ENCODE data around the gene CDC42. TPM values are rescaled to one million over a fixed set of nuclear protein-coding genes. Genes with fewer than 3 reads are reported as not detected.

Gene CDC42
- total RNA-seq, 2 experiments from 2014 or later: 254 to 340 TPM

DNA sequence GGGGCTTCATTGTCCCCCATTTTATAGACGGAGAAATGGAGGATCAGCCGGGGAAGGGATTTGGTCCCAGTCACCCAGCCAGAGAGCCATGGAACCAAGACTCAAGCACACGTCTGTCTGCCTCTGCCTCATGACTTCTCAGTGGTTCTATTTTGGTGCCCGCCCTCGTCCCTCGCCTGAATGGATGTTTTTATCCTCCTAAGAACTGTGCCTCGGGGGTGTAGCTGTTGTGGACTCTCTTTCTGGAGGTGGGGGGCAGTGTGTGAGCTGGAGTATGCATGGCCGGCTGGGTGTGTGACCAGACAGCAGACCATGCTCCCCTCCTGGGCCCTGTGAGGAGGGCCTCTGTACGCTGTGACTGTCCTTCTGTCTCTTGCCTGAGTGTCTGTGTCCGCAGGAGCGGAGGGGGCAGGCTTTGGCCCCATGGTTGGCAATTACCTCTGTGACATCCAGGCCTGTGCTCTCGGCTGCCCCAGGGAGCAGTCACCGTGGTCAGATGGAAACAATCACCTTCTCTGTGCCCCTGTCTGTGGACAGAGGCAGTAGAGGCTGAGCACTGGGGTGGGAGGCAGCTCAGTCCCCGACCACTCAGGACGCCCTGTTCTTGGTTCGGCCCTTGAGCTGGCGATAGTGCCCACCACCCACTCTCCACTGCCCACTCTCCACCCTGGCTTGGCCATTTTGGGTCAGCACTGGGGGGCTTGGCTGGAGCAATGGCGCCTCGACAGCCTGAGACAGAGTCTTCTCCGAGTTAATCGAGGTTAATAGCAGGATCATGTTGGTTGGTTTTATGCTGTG is 70.0 kb downstream of the CDC42 start:
- peaks cover 2% of the 10 kb centered on the region for H3K4me1 Mint-ChIP-seq
- ATAC-seq (no peak), DNase-seq (no peak)
- H3K27ac Mint-ChIP-seq: no peak overlapping the region
- no peaks in the 10 kb centered on the region for H3K9me3 Mint-ChIP-seq (ENCODE audit: low read depth)
- no peaks in the 10 kb centered on the region for H3K27me3 Mint-ChIP-seq
- CTCF ChIA-PET: interaction anchor here (0.5 kb wide), 1 partner anchor 62 kb away, joined by 3 read pairs; no protein-coding TSS in a partner anchor
- H3K36me3 Mint-ChIP-seq: peaks cover 5% of the 10 kb centered on the region
- no peak overlapping the region for H3K4me3 Mint-ChIP-seq

DNA sequence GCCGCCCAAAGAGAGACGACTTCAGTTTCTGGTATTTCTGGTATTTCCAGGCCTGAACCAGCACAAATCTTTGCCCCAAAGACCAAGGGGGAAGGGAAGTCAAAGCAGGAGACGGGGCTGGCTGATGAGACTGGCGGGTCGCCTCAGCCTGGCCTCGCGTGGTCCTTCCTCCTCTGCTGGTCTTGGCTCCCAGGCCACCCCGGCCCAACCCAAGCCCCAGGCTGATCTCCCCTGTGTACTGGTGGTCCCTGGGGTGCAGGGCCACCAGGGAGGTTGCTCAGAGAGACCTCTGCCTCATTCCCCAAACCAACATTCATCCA is 70.5 kb downstream of the CDC42 start:
- CTCF ChIA-PET: interaction anchor here (0.8 kb wide), 1 partner anchor 9 kb away, joined by 4 read pairs; no protein-coding TSS in a partner anchor
- no peak overlapping the region for H3K4me3 Mint-ChIP-seq
- H3K27ac Mint-ChIP-seq: no peak overlapping the region
- no peak for ATAC-seq
- H3K9me3 Mint-ChIP-seq (ENCODE audit: low read depth): no peaks in the 10 kb centered on the region
- no peak for DNase-seq
- H3K27me3 Mint-ChIP-seq: no peaks in the 10 kb centered on the region
- peaks cover 2% of the 10 kb centered on the region for H3K4me1 Mint-ChIP-seq
- peaks cover 5% of the 10 kb centered on the region for H3K36me3 Mint-ChIP-seq

DNA sequence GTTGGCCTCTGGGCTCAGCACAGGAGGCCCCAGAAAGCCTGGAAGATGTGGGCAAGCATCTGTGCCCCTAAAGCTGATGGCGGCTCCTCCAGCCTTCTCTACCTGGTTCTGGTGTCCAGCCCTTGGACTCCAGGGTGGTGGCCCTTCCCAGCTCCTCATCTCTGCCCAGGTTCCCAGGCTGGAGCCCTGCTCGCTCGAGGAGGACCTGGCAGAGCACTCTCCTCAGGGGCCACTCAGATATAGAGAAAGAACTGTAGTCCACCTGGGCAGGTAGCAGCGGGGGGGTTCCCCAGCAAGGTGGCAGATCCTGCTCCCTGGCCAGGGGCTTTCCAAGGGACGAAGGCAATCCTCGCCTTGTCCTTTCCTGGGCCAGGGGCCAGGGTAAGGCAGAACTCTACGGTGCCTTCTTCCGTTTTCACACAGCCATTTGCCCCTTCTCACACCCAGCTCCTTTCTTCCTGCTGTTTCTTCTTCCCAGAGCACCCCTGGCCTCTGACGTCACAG is 71.4 kb downstream of the CDC42 start:
- no peaks in the 10 kb centered on the region for H3K4me1 Mint-ChIP-seq
- H3K27me3 Mint-ChIP-seq: no peaks in the 10 kb centered on the region
- H3K36me3 Mint-ChIP-seq: peaks cover 3% of the 10 kb centered on the region
- ATAC-seq (no peak), DNase-seq (no peak)
- no peak overlapping the region for H3K4me3 Mint-ChIP-seq
- CTCF ChIA-PET: interaction anchor here (0.8 kb wide), 1 partner anchor 8 kb away, joined by 4 read pairs; no protein-coding TSS in a partner anchor
- H3K9me3 Mint-ChIP-seq (ENCODE audit: low read depth): no peaks in the 10 kb centered on the region
- no peak overlapping the region for H3K27ac Mint-ChIP-seq

DNA sequence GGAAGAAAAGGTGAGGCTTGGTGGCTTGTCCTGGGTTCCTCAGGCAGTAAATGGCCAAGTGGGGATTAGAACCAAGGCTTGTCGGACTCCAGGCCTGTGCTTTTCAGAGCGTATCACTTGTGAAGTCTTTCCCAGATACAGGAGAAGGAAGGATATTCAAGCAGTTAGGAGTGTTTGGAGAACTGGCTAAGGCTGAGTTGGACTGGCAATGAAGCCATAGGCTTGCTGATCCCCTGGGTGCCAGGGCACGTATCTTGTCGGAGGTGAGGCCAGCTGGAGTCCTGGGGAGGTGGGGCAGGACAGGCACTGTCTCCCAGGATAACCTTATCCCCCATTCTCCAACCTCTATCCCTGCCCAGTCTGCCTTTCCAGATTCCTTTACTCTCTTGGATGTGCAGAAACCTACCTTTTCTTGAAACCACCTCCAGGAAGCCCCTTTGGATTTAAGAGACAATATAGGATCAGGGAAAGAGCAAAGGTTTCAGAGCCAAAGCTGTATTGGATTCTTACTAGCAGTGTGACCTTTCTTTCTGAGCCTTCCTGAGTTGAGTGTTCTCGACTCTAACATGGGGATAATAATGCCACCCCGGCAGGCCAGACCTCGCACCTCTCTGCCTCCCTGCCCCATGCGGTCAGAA is 72.2 kb downstream of the CDC42 start:
- DNase-seq: no peak
- CTCF ChIA-PET: no interaction called here
- H3K4me3 Mint-ChIP-seq: no peak overlapping the region
- H3K27me3 Mint-ChIP-seq: no peaks in the 10 kb centered on the region
- H3K36me3 Mint-ChIP-seq: no peaks in the 10 kb centered on the region
- no peaks in the 10 kb centered on the region for H3K4me1 Mint-ChIP-seq
- no peak for ATAC-seq
- H3K9me3 Mint-ChIP-seq (ENCODE audit: low read depth): no peaks in the 10 kb centered on the region
- H3K27ac Mint-ChIP-seq: no peak overlapping the region

DNA sequence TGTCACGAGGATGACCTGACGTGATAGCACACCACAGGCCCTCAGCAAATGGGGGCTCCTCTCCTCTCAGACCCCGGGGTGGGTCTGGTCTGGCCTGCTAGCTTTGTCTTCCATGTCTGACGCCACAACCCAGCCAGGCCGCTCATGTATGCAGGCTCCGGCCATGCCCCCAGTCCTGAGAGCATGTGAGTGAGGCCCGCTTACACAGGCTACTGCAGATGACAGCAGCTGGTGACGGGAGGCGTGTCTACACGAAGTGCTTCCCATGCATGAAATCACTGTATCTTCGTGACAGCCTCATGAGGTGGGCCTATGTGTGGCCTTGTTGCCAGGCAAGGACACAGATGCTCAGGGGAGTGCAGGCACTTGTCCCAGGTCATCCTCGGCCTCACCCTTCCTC is 74.0 kb downstream of the CDC42 start:
- ATAC-seq (no peak), DNase-seq (no peak)
- Mint-ChIP-seq H3K9me3 (ENCODE audit: low read depth) (no peaks in the 10 kb centered on the region), H3K27me3 (no peaks in the 10 kb centered on the region), H3K36me3 (no peaks in the 10 kb centered on the region), H3K4me1 (no peaks in the 10 kb centered on the region), H3K4me3 (no peak overlapping the region), H3K27ac (no peak overlapping the region)
- CTCF ChIA-PET: no interaction called here

DNA sequence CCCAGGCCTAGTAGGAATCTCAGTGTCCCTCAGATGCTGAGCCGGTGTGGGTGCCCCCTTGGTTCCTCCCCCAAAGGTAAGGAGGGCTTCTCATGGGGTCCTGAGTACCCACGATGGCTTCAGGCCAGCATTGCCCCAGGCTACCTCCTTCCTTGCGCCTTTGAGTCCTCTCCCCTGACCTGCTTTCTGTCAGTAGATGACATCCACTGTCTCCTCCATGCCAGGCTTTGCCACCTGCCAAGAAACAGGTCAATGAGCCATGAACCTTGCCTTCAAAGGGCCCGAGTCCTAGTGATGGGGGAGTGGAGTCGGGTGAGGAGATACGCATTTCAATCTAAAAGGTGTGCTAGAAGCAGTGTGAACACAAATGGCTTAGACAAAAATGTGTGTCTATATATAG is 74.7 kb downstream of the CDC42 start:
- CTCF ChIA-PET: no interaction called here
- DNase-seq (no peak), ATAC-seq (no peak)
- Mint-ChIP-seq H3K9me3 (ENCODE audit: low read depth) (no peaks in the 10 kb centered on the region), H3K4me1 (no peaks in the 10 kb centered on the region), H3K4me3 (no peak overlapping the region), H3K27ac (no peak overlapping the region), H3K27me3 (no peaks in the 10 kb centered on the region), H3K36me3 (no peaks in the 10 kb centered on the region)

DNA sequence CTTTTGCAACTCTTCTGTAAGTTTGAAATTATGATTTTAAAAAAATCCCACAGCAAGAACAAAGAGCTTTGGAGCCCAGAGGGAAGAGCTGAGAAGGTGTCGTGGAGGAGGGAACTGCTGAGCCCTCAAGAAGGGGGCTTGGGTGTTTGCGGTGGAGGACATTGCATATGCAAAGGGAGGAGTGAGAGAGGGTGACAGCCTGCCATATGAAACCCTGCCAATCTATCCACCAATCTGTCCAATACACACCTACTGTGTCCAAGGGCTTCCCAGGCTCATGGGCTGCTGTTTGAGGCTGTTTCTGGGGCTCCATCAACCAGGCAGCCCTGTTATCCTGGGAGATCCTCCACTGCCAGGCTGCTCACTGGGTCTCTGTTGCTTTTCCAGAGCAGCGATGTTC is 75.2 kb downstream of the CDC42 start:
- Mint-ChIP-seq H3K9me3 (ENCODE audit: low read depth) (no peaks in the 10 kb centered on the region), H3K27me3 (no peaks in the 10 kb centered on the region), H3K27ac (no peak overlapping the region), H3K4me1 (no peaks in the 10 kb centered on the region), H3K36me3 (no peaks in the 10 kb centered on the region), H3K4me3 (no peak overlapping the region)
- CTCF ChIA-PET: no interaction called here
- DNase-seq (no peak), ATAC-seq (no peak)

DNA sequence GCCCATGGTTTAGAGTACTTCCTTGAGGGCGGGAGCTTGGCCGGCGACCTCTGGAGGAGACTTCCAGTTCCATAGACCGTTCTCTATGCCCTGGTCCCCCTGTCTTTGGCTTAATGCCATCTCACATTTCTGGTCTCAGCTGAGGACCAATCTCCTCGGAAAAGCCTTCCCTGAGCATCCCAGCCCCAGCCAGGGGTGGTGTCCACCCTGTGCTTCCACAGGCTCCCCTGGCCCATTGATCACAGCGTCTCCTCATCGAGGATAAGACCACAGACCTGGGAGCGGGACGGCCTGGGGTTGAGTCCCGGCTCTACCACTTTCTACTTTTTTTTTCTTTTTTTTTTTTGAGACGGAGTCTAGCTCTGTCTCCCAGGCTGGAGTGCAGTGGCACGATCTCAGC is 75.9 kb downstream of the CDC42 start:
- CTCF ChIA-PET: interaction anchor here (1.5 kb wide), 1 partner anchor 288 kb away, joined by 4 read pairs; no protein-coding TSS in a partner anchor
- DNase-seq (no peak), ATAC-seq (no peak)
- no peaks in the 10 kb centered on the region for H3K4me1 Mint-ChIP-seq
- no peaks in the 10 kb centered on the region for H3K9me3 Mint-ChIP-seq (ENCODE audit: low read depth)
- H3K27me3 Mint-ChIP-seq: no peaks in the 10 kb centered on the region
- H3K27ac Mint-ChIP-seq: no peak overlapping the region
- H3K36me3 Mint-ChIP-seq: no peaks in the 10 kb centered on the region
- no peak overlapping the region for H3K4me3 Mint-ChIP-seq

DNA sequence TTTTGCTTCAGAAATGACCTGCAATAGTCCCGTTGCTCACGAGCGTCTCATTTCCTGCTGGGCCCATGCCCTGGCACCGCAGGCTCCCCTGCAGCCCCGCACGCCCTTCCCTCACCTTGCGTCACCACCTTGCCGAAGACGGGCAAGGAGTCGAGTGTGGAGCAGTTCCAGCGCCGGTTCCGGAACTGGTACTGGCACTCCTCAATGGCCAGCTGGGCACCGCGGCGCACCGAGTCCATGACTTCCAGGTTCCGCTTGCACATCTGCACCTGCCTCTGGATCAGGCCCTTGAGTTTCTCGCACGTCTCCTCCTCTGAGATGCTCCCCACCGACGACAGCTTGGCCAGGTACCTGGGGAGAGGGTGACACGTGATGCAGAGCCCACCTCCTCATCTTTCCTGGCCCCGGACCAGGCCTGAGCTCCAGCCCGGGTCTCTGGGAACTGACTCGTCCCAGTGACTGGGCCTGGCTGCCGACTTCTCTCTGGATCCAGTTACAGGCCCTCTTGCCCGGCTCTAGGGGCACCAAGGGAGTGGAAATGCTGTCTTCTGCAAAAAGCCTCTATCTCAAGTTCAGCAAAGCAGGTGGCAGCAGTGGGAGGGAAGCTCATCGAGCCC is 77.1 kb downstream of the CDC42 start:
- no peaks in the 10 kb centered on the region for H3K9me3 Mint-ChIP-seq (ENCODE audit: low read depth)
- H3K36me3 Mint-ChIP-seq: no peaks in the 10 kb centered on the region
- H3K27me3 Mint-ChIP-seq: no peaks in the 10 kb centered on the region
- H3K27ac Mint-ChIP-seq: no peak overlapping the region
- ATAC-seq (no peak), DNase-seq (no peak)
- CTCF ChIA-PET: interaction anchor here (1.2 to 1.9 kb wide), 3 partner anchors 15 to 287 kb away, joined by 3 to 5 read pairs (median 4); no protein-coding TSS in a partner anchor
- no peak overlapping the region for H3K4me3 Mint-ChIP-seq
- no peaks in the 10 kb centered on the region for H3K4me1 Mint-ChIP-seq

DNA sequence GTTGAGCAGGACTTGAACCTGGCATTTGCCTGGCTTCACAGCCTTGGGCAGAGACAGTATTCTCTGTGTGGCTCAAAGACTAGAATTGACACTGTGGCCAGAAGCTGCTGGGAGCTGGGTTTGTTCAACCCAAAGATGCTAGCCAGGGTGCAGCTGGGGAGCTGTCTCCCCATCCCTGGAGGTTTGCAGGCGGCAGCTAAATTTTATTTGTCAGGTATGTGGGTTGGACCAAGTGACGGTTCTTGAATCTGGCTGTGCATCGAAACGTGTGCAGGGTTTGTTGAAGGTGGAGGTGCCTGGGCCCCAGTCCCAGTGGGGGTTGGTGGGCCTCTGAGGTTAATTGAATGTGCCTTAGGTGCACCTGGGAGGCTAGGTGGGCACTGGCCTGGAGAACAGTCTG is 78.6 kb downstream of the CDC42 start:
- Mint-ChIP-seq H3K4me1 (no peaks in the 10 kb centered on the region), H3K36me3 (no peaks in the 10 kb centered on the region), H3K27ac (no peak overlapping the region), H3K27me3 (no peaks in the 10 kb centered on the region), H3K4me3 (no peak overlapping the region), H3K9me3 (ENCODE audit: low read depth) (no peaks in the 10 kb centered on the region)
- ATAC-seq: no peak
- DNase-seq: no peak
- CTCF ChIA-PET: interaction anchor here (0.6 to 2.8 kb wide), 11 partner anchors 8 to 475 kb away, joined by 3 to 24 read pairs (median 3); no protein-coding TSS in a partner anchor

DNA sequence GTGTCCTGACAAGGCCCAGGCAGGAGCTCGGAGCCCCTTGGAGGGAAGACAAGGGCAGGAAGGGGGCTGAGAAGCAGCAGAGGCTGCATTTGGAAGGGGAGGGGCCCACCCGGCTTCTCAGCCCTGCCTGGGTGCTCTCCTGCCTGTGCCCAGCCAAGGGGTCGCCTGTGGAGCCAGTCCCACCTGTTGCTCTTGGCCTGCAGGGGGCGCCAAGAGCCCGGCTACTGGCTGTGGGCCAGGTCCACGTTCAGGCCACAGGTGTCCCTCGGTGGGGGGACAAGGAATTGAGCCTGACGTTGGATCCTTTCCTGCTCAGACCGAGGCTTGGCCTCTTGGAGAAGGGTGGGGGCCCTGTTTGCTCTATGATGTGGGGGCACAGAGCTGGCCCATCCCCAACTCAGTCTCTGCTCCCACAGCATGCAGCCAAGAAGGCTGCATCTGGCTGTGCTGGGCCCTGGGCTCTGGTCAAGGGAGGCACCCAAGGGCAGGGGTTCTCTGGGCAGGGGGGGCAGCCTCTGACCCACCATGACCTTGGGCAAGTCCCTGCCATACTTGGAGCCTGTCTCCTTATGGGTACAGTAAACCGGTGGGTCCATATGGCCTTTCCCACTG is 79.5 kb downstream of the CDC42 start:
- ATAC-seq (peak; percentile 69), DNase-seq (peak; percentile 62)
- no peaks in the 10 kb centered on the region for H3K27me3 Mint-ChIP-seq
- no peak overlapping the region for H3K27ac Mint-ChIP-seq
- H3K4me1 Mint-ChIP-seq: no peaks in the 10 kb centered on the region
- no peaks in the 10 kb centered on the region for H3K9me3 Mint-ChIP-seq (ENCODE audit: low read depth)
- H3K4me3 Mint-ChIP-seq: no peak overlapping the region
- CTCF ChIA-PET: interaction anchor here (0.6 to 2.8 kb wide), 12 partner anchors 9 to 289 kb away, joined by 3 to 24 read pairs (median 3); no protein-coding TSS in a partner anchor
- H3K36me3 Mint-ChIP-seq: no peaks in the 10 kb centered on the region

DNA sequence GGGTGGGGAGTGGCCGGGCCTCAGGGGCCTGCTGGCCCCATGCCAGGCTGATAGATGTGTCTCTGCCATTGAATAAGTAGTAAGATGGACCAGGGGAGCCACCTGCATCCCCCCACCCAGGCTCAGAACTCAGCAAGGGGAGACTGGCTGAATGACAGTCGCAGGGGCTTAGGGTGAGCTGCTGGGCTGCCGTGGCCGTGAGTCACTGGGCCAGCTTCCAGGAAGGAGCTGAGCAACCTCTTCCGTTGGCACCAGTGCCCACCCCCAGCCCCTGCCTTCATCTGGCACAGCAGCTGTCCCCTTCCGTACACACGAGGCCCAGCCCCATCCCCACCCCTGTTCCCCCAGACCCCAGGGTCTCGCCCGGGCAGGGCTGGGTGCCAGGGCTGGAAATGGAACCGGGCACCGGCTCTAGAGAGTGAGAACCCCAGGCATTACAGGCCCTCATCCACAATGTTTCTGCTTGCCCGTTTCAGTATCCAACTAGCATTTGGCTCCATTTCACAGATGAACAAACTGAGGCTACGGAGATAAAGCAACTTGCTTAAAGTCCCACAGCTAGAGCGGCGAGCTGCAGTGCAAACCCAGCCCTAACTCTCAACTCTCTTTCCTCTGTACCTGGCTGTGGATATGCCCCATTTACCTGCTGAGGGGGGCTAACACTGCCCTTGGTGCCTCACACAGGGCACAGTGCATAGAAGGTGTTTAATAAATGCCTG is 80.2 kb downstream of the CDC42 start:
- no peaks in the 10 kb centered on the region for H3K9me3 Mint-ChIP-seq (ENCODE audit: low read depth)
- ATAC-seq (no peak), DNase-seq (no peak)
- no peaks in the 10 kb centered on the region for H3K36me3 Mint-ChIP-seq
- no peaks in the 10 kb centered on the region for H3K27me3 Mint-ChIP-seq
- no peaks in the 10 kb centered on the region for H3K4me1 Mint-ChIP-seq
- H3K27ac Mint-ChIP-seq: no peak overlapping the region
- H3K4me3 Mint-ChIP-seq: no peak overlapping the region
- CTCF ChIA-PET: interaction anchor here (0.6 to 2.8 kb wide), 9 partner anchors 8 to 283 kb away, joined by 3 to 24 read pairs (median 3); no protein-coding TSS in a partner anchor

All from activated CD8-positive, alpha-beta memory T cell treated with anti-CD3 and anti-CD28 coated beads, Interleukin-2, amount 10 ng/mL, durations not matched to agents 7 days and 5 days (primary cell).